Stimulated activated naive CD4-positive, alpha-beta T cell treated with Interleukin-2 at 50 U/mL for 16 hours (primary cell): ENCODE data around the gene DEPDC1B.
"Not testable (repeated sequence)": the region's sequence is repeated elsewhere in the genome, so short reads cannot be mapped to it uniquely, and the experiment has no call there.

Experiments
- DNase-seq: peaks from one replicate; lab custom pipeline; 2025; lab: John Stamatoyannopoulos, UW

DEPDC1B gene

GRCh38 chr5:60698336-60698735 is 1.6 kb downstream of the DEPDC1B start:
- DNase-seq, result no peak

GRCh38 chr5:60690326-60690725 is 9.6 kb downstream of the DEPDC1B start:
- DNase-seq, result no peak

DNA sequence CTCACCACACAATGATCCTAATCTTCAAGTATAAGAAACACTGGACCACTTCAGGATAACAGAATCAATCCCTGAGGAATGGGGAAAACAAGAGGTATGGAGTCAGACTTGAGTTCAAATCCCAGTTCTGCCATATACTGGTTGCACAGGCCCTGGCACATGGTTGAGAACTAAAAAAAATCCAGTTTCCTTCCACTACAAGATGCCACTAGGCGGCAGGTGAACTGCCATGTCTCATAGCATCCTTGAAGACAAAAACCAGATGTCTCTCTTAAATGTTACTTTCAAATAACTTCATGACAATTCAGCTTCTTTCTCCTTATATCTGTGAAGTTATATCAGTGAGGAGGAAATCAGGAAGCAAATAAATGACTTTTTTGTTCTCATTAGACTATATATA is 11.0 kb downstream of the DEPDC1B start:
- DNase-seq, result no peak

- no peak for DNase-seq
These were observed 11.8 kb downstream of the DEPDC1B start for GRCh38 chr5:60687927-60688720.

DNA sequence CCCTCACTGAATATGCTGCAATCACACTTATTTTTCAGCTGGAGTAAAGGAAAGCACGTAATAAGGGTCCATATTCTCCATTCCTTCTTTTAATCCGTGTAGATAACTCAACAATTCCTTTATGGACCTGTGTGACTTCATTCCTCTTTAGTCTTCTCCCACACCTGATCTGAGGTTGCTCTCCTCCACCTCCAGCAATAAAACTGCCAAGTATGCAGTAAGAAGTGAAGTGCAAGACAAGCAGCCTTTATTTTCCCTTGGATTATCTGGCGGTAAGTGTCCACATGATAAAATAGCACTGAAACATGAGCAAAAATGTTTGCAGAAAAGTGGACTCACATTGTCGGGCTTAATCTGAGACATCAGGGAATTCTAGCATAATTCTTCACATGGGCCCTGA is 13.8 kb downstream of the DEPDC1B start:
- no peak for DNase-seq

DNA sequence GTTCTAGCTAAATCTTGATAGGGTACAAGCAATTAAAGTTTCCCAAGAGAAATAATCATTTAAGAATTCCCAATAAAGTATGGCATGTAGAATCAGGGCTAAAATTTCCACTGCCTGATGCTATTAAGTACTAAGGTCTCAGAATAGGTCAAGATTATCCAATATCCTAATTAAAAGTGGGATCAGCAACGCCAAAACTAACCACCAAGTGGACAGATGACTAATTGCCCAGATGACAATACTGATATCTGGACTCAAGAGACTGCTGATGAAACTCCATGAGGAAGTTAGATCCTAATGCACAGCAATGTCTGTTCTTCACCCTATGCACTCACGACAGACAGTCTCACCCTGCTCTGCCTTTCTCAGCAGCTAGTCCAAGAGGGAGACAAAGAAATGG is 14.3 kb downstream of the DEPDC1B start:
- DNase-seq, result no peak

DNA sequence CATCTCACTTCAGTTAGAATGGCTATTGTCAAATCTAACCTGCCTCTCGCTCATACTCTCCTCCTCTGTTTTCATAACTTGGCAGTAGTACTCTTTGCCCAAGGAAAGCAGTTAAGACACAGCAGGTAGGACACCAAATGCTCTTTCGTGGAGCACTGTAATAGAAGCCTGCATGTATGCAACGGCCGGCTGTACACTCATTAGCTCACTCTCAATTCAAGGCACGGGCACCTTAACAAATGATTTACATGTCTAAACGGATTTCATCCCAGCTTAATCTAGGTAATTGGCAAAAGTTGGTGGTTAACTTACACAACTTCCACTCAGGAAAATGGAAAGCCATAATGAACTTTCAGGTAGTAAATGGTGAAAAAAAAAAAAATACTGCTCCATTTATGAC is 14.9 kb downstream of the DEPDC1B start:
- DNase-seq, result no peak

GRCh38 chr5:60682007-60682406 is 18.0 kb downstream of the DEPDC1B start:
- DNase-seq, result not testable (repeated sequence)

- no peak for DNase-seq
These were observed 20.1 kb downstream of the DEPDC1B start for GRCh38 chr5:60679816-60680215.

DNA sequence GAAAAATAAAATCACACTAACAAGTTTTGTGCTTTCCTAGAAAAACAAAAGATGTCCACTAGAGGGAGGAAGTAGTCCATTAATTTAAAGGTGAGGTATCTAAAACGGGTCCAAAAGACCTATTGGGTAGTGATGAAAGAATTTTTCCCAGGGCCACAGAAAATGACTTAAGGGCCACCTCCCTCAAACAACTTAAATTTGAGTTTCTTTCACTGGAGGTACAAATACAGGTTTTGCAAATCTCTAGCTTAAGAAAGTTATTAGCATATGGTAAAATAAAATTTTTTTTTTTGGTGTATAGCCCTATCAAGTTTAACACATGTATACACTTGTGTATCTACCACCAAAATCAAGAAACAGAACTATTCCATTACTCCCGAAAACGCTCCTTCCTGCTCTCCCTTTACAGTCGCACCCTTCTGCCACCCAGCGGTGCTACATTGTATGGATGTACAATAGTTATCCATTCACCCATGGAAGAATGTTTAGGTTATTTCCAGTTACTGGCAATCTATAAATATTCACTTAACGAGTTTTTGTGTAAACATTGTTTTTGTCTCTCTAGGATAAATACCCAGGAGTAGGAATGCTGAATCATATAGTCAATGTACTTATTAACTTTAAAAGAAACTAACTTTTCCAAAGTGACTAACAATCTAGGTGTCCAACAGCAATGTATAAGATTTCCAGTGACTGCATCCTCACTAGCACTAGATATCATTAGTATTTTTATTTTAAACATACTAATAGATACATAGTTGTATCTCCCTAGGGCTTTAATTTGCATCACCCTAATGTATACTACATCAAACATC is 21.9 kb downstream of the DEPDC1B start:
- DNase-seq, result no peak

DNA sequence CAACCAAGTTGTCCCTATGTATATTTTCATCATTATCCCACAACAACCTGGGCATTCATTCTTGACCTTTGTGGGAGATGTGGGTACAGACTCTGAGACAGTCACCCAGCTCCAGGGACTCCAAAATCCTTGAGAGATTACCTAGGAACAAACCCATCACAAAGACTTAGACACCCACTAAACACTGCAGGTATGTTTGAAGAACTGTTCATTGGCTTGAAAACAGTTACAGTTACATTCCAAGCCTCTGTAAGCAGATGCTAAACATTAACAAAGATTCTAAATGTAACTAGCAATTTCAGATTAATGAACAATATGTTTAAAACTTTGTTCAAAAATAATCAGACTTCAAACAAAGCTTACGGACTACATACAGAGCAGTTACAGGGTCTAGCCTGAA is 24.7 kb downstream of the DEPDC1B start:
- DNase-seq, result no peak

GRCh38 chr5:60674251-60675069 is 25.5 kb downstream of the DEPDC1B start:
- DNase-seq, result no peak

GRCh38 chr5:60673334-60673733 is 26.6 kb downstream of the DEPDC1B start:
- DNase-seq, result no peak

DNA sequence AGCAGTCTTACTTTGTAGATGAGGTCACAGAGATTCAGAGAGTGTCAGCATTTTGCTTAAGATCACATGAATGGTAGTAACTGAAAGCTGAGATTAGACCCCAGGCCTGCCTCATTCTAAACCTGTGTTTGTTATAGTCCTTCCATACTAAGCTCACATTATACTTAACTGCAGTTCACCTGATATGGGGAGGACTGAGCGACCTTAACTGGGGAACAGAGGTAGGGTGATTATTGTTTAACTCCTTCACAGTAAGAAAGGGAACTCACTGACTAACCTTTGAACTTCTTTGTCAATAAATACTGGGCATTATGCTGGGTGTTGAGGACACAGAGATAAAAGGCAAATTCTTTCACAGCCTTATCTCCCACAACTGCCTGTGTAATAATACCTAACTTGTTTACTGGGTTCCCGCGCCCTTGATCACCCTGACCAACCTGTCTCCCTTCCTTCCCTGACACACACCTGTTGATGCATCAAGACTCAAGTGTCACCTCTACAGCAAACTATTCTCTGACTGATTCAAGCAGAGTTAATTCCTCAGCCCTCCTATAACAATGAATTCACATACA is 27.2 kb downstream of the DEPDC1B start:
- no peak for DNase-seq

- no peak for DNase-seq
These were observed 27.9 kb downstream of the DEPDC1B start for GRCh38 chr5:60671899-60672692.

DNA sequence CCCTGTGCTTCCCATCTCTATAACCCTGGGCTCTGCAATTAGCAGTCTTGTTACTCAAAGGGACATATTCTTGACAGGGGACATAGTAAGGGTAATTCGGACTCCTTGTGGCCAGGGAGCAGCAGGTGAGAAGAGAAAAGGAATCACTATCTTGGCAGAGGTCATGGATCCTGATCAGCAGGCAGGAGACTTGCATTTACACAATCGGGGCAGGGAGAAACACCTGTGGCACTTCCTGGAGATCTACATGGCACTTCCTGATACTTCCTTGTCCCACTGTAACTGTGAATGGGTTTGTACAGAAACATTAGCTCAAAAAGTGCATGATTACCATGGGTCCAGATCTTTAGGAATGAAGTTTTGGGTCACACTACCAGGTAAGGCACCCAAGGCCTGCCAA is 29.2 kb downstream of the DEPDC1B start:
- no peak for DNase-seq

- no peak for DNase-seq
These were observed 31.2 kb downstream of the DEPDC1B start for GRCh38 chr5:60668686-60669304.

GRCh38 chr5:60651872-60652620 is 47.9 kb downstream of the DEPDC1B start:
- no peak for DNase-seq

GRCh38 chr5:60649288-60649917 is 50.6 kb downstream of the DEPDC1B start:
- DNase-seq, result no peak

GRCh38 chr5:60648175-60648574 is 51.8 kb downstream of the DEPDC1B start:
- DNase-seq, result no peak
